Measurements from ENCODE around the gene CYBC1.
A peak's percentile ranks its signal among the peaks of the same experiment; 100 is the strongest.

DNA sequence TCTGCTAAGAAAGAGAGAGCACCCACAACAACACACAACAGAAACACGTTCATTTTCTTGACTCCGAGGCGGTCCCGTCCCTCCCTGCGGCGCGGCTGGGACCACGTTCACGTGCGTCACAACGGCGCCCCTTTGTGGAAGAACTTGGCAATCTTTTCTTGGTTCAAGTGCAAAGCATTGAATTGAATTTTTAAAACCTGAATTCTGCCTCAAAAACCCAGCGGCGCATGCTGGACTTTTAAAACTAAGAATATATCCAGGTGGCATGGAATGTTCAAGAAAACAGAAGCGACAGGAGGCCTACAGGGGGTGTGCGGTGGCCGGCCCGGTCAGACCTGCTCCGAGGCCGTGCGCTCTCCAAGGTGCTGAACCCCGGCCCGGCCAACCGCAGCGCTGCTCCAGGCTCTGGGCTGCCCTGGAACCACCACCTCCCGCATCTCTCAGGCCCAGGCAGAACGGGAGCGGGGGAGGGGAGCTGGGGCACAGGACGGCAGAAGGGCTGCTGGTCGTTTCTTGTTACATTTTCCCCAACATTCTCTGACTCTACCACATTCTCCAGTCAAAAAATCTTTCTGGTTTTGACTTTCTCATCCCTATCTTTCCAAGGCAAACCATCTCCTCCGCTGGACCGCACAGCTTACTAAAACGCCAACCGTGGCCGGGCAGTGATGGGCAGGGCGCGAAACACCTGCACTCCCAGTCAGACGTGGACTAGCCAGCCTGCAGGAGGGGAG lies 35.8 kb downstream of the CYBC1 start:
- TF ChIP-seq, protein P1, sequence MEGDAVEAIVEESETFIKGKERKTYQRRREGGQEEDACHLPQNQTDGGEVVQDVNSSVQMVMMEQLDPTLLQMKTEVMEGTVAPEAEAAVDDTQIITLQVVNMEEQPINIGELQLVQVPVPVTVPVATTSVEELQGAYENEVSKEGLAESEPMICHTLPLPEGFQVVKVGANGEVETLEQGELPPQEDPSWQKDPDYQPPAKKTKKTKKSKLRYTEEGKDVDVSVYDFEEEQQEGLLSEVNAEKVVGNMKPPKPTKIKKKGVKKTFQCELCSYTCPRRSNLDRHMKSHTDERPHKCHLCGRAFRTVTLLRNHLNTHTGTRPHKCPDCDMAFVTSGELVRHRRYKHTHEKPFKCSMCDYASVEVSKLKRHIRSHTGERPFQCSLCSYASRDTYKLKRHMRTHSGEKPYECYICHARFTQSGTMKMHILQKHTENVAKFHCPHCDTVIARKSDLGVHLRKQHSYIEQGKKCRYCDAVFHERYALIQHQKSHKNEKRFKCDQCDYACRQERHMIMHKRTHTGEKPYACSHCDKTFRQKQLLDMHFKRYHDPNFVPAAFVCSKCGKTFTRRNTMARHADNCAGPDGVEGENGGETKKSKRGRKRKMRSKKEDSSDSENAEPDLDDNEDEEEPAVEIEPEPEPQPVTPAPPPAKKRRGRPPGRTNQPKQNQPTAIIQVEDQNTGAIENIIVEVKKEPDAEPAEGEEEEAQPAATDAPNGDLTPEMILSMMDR (IDR thresholded peaks at IDR 0.05 in 4 of 5, conservative IDR thresholded peaks at IDR 0.05 in 1 of 5): peak; percentile 74 to 86 (median 79)
- TF ChIP-seq POLR2A (IDR thresholded peaks at IDR 0.05): no peak
